NCI-H460 (cell line): ENCODE measurements around the gene TERT. TPM values are rescaled to one million over a fixed set of nuclear protein-coding genes. Genes with fewer than 3 reads are reported as not detected.
A peak's percentile ranks its signal among the peaks of the same experiment; 100 is the strongest.

ENCODE experiments used
- DNase-seq: peaks from one replicate; pipeline ENCODE4 v3.0.0-alpha.2; 2016; ENCODE audit warnings: low read depth; ENCODE audit errors: extremely low read depth
- total RNA-seq: library from RNA; depleted of rRNA; stranded (reverse); fragments of >200 nt; shearing (Covaris generic); gene quantifications from 2 replicates; pipeline ENCODE4 v1.2.3, GENCODE V29; 2014

Gene TERT
- total RNA-seq, 1 experiment from 2014 or later, result 1.5 TPM

DNA sequence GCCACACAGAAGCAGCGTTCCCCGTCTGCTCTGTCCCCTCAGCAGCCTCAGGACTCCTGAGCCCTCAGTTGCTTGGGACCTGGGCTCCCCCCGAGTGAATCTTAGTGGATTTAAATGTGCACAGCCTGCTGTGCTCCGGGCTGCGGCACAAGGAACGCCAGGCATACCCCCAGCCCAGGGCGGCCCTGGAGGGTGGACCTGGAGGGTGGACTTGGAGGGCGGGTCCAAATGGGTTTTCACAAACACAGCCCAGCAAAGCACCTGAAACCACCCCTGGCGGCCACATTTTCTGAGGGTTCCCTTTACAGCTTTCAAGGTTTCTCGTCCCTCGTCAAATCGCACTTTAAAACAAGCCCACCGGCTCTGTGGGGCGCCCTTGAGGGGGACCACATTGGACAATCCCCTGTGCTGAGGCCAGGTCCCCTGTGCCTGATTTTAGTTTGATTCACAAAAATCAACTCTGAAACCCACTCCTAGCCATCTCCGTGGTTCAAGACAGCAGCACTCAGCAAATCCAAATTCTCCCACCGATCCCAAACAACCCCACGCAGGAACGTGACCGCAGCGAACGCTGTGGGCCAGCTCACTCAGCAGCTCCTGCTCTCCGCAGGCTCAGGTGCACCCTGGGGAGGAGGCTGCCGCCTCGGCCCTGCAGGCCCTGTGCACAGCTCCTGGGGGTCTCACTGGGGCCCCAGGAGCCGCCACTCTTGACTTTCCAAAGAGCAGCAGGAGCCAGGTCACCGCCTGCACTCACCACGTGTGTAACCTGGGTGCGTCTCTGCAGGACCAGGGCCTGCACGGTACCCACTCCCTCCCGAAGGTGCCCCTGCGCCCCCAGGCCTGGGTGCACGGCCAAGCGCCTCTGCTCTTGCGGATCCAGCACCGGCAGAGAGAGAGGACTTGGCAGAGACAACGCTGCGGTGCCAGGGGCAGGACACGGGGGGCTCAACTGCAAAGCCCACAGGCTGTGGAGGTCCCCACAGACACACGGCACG, 29.1 kb downstream of the TERT start:
- no peak for DNase-seq

DNA sequence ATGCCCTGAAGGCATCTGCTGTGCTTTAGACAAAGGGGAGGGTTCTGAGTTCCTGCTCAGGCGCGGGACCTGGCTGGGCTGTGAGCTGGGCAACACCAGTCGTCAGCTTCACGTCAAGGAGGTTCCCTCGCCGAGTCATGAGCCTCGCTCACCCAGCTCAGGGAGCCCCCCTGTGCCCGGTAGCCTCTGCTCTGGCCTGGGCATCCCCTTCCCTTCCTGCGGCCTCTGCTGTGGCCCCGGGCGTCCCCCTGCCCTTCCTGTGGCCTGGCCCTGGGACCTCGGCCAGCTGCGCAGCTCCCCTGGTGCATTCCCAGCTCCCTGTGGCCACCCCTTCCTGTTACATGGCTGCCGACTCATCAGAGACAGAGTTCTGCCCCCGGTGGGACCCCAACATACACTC, 29.8 kb downstream of the TERT start:
- no peak for DNase-seq

DNA sequence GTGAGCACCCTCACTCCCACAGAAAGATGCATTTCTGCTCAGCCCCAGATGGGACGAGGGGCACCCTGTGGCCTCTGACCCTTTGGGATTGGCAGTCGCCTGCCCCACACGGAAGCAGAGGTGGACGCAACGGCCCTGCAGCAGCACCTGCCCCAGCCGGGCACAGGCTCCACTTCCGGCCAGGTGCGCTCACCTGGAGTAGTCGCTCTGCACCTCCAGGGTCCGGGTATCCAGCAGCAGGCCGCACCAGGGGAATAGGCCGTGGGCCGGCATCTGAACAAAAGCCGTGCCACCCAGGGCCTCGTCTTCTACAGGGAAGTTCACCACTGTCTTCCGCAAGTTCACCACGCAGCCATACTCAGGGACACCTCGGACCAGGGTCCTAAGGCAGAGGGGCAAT, 30.7 kb downstream of the TERT start:
- DNase-seq, result no peak

DNA sequence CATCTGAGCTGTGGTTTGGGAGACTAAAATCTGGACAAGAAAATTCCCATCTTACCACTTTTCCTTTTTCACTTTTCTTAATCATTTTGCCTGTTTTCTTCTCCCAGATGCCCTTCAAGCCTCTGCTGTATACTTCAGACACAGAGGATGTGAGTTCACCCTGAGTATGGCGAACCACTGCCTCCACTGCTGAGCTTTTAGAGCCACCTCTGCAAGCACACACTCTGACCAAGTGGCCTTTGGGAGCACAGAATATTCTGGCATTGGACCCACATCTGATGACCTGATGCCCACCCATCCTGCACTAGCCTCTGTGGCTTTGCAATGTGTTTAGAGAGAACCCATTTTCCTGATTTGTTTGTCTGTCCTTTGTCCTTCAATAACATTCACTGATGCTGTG, 32.5 kb downstream of the TERT start:
- DNase-seq, result no peak

DNA sequence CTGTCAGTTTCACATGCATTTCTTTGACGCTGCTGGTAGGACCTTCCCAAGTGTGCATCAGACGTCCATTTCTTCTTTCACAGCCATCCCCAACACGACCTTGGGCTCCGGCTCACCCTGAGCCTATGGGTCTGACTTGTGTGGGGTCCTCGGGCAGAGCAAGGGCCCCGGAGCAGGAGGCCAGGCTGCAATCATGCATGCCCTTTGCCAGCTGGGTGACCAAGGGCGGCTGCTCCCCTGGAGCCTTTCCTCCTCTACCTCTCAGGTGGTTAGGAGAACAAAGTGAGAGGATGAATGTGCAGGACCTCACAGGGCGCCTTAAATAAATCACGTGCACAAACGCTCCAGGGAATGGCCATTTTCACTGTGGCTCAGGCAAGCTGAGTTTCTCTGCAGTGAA, 33.2 kb downstream of the TERT start:
- no peak for DNase-seq

DNA sequence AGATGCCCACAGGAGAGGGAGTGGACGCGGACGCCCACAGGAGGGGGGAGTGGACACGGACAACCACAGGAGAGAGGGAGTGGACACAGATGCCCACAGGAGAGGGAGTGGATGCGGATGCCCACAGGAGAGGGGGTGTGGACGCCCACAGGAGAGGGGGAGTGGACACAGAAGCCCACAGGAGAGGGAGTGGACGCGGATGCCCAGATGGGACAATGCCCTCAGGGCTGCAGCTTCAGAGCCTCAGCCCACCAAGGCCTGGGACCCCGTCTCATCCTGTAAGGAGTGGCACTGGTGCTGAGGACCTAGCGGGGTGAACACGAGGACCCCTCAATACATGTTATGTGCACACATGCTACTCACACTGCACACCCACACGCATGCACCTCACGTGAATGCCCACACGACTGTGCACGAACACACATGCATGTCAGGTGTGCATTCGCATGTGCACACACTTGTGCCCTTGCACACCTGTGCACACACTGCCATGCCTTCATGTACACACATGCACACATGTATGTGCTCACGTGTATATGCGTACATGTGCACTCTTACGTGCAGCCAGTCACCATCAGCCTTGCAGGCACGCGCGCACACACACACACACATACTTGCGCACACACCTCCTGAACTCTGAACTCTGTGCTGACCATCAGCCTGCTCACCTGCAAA, 34.9 kb downstream of the TERT start:
- DNase-seq, result no peak

DNA sequence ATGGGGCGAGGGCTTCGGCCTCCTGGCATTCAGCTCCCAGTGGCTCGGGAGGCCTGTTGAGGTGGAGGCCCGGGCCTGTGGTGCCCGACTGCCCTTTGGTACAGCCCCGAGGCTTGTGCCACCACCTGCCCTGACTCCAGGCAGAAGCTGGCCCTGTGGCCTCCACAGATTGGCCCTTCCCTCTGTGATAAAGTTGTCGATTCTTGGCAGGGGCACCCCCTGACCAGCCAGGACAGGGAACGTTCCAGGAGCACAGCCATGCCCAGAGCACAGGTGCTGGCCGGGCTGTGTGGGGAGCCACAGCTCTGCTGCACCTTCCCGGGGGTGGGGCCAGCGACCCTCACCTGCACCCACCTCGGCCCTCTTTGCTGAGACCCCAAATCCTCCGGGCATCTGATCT, 37.0 kb downstream of the TERT start:
- DNase-seq, result no peak

DNA sequence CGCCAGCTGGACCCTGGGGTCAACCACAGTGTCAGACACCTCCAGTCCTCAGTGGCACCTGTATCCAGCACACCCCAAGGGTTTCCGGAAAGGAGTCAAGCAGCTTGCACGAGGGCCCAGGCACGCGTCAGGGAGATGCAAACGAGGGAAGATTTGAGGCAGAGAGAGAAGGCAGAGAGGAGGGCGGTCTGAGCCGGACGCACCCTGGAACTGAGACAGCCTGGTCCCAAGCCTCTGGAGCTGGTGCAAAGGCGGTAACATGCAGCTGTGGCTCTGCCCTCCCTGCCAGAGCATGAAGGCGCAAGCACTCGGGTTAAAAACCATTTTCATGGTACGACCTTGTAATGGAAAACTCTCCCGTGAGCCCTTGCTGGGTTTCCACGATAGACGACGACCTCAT, 37.5 kb downstream of the TERT start:
- no peak for DNase-seq

DNA sequence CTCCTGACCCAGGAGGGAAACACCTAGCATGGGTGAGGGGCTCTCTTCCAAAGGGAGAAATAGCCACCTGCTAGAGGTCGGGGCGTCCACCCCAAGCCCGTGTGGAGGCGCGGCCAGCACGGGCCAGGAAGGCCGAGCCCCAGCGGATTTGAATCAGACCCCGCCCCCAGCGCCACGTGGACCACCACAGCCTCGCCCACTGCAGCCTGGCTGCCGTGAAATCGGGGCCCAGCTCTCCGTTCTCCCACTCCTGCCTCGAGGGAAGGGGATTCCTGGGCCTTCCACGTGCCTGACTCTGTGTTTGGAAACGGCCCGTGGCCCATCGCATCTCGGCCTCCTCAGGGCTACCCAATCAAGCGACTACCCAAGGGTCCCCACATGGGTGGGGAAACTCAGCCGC, 38.1 kb downstream of the TERT start:
- no peak for DNase-seq

DNA sequence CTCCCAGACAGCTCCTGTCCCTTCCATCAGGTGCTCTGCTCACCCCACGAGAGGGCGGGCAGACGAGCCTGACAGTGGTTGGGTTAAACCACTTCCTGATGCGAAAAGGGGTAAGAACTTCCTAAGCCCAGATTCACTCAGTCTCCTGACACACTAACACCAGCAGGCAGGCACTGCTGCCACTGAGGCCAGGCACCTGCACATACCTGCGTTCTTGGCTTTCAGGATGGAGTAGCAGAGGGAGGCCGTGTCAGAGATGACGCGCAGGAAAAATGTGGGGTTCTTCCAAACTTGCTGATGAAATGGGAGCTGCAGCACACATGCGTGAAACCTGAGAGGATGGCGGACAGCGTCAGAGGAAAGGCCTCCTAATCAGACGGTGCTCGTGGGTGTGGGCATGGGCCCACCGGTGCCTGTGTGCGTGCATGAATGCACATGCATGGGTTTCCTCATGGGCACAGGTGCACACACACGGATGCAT, 39.7 kb downstream of the TERT start:
- DNase-seq, result no peak

DNA sequence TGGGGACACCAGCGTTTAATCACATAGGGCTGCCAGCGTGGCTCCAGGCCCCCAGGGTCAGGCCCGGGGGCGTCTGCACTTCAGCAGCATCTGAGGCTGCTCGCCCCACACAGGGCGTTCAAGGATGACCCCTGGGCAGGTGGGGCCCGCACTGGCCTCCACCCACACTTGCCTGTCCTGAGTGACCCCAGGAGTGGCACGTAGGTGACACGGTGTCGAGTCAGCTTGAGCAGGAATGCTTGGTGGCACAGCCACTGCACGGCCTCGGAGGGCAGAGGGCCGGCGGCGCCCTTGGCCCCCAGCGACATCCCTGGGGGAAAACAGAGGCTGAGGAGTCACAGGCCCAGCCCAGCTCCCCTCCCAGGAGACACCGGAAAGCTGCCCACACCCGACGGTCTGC, 40.7 kb downstream of the TERT start:
- DNase-seq, result no peak

DNA sequence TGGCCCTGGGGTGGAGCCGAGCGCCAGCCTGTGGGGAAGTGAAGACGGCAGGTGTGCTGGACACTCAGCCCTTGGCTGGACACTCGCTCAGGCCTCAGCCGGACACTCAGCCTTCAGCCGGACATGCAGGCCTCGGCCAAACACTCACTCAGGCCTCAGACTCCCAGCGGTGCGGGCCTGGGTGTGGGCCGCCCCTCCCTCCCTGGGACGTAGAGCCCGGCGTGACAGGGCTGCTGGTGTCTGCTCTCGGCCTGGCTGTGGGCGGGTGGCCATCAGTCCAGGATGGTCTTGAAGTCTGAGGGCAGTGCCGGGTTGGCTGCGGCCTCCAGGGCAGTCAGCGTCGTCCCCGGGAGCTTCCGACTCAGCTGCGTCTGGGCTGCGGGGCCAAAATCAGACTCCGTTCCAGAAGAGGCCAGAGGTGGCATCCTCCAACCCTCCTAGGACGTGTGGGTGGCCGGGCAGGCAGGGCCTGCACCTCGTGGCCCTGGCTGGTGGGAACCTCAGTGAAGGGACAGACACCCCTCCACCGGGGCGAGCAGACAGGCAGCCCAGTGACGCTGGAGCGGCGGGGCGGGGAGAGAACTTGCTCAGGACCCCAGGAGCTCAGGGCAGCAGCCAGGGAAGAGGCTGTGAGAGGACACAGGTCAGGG, 41.3 kb downstream of the TERT start:
- no peak for DNase-seq

DNA sequence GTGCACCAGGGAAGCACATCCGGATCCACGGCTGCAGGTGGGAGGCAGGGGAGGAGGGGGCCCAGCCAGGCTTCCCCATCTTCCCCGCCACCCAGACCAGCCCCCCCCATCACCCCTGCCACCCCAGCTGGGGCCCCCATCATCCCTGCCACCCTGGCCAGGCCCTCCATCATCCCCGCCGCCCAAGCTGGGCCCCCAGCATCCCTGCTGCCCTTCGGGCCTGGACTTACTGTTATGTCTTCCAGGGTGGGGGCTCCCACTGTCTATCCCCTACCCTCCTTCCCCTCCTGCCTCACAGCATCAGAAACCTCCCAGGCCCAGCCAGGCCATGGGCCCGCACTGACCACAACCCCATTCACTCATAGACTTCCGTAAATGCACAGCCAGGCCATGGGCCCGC, 42.2 kb downstream of the TERT start:
- DNase-seq, result no peak

DNA sequence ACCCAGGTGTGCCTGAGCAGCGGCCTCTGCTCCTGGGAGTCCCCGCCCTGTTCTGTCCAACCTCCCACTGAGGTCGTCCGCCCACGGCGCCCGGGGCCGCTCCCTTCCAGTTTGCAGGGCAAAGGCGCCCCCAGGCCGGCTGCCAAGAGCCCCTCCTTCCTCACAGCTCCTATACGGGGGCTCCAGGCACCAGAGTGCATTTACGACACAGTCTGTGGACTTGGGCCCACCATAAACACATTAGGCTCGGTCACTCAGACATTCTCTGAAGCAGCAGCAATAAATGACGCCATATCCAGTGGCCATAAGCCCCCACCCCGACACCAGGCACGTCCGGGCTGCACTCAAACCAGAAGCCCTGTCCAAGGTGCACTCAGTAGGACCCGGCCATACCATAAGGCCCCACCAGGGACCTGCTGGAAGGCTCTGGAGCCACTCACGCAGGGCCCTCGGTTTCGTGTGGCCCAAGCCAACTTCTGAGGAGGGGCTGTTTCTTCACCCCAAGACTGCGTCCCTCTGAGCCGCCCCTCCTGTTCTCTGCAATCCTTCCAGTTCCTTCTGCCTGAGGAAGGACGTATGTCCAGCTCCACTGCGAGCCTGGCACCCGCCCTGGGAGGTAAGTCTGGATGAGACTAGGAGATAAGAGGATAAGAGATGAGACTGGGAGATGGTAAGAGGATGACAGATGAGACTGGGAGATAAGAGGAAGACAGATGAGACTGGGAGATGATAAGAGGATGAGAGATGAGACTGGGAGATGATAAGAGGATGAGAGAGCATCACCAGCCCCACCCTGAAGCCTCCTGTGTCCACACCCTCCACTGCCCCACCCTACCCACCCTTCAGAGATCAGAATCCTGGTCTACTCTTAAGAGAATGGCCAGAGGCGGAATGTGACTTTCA, 42.9 kb downstream of the TERT start:
- DNase-seq, result no peak

DNA sequence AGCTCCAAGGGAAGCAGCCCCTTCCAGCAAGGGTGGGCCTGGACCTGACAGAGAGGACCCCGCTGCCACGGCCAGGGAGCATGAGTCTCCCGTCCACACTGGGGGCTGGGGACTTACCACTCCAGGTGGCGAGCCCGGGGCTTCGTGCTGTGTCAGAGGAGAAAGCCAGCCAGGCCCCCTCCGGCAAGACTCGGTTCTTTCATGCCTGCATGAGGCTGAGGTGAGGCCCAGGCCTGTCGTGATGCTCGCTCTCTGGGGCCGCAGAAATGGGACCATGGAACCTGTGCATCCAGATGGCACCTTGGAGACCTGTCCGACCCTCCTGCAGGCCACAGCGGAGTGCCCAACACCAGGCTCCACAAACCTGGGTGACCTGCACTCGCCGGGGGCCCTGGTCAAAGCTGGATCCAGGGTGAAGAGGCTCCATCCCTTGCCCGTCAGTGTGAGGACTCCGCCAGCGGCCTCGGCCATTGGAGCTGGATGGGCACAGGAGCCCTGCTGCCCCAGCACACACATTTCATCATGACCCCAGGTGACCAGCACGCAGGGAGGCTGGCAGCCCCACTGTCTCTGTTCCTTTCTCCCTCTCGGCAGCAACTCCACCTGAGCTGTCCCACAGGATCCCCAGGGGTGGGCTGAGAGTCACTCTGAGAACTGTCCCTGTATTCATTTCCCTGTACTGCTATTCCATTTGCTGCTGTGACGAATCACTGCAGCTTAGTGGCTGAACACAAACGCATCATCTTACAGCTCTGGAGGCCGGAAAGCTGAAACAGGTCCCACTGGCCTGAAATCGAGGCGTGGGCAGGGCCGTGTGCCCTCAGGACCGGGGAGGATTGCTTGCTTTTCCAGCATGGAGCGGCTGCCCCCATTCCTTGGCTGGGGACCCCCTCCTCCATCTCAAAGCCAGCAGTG, 45.2 kb downstream of the TERT start:
- no peak for DNase-seq

DNA sequence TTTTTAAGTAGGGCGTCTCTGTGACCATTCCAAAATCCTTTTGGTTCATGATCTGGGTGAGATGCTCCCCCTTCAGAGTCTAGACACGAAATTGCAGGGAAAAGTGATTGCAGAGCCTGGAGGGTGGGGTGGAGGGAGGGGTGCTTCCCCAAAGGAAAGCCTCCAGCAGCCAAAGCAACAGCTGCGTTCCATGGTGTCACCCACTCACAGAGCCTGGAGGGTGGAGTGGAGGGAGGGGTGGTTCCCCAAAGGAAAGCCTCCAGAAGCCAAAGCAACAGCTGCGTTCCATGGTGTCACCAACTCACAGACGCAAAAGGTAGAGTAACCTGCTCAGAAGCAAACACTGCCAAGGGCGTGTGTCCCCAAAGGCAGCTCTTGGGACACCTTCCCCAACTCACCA, 47.1 kb downstream of the TERT start:
- no peak for DNase-seq

DNA sequence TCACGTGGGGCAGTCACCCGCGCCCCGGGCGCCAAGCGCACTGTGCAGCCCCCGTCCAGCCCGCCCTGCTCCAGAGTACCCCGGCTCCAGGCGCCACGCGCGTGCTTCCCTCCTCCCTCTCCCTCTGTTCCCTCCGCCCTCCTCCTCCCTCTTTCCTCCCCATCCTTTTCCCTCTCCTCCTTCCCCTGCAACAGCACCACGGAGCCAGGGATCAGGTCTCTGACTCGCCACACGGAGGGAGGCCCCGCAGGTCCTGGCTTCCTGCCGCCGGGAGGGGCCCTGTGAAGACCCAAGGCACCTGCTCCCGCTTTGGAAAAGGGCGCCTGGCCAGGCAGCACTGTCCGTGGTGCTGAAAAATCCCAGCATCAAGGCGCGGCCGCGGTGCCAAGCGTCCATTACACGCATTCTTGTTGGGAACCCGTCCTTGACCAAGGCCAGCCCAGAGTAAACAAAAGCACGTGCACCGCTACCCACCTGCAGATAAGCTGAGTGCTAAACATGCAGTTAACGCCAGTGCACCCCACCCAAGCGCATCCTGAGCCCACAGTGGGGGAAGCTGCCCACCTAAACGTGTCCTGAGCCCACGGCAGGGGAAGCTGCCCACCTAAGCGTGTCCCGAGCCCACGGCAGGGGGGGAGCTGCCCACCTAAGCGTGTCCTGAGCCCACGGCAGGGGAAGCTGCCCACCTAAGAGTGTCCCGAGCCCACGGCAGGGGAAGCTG, 48.0 kb downstream of the TERT start:
- peak; percentile 54 for DNase-seq

DNA sequence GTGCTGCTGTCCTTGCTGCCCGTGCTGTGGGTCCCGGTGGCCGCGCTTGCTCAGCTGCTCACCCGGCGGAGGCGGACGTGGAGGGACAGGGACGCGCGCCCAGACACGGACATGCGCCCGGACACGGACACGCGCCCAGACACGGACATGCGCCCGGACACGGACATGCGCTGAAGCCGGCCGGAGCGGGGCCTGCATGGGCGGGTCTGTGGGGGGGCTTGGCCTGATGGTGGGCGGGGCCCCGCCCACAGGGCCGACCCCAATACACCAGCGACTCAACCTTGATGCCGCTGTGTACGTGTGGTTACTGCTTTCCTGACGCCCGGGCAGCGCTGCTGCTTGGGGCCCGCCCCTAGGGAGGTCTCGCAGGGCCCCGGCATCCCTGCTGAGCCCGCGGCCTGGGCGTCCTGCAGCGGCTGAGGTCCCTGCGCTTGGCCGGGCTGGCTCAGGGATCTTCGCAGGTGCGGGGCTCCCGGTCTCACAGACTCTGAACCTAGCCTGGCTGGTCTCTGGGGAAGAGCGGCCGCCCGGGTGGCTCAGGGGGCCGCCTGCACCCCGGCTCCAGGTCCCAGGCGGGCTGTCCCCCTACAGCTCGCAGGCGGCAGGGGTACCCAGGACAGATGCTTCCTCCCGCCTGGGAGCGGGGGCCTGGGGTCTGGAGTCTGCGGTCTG, 48.8 kb downstream of the TERT start:
- DNase-seq, result no peak
